ENCODE data around the gene NLGN4X. TPM values are rescaled to one million over a fixed set of nuclear protein-coding genes. Genes with fewer than 3 reads are reported as not detected.

NLGN4X gene
- total RNA-seq, 1 experiment from 2014 or later: not detected

DNA sequence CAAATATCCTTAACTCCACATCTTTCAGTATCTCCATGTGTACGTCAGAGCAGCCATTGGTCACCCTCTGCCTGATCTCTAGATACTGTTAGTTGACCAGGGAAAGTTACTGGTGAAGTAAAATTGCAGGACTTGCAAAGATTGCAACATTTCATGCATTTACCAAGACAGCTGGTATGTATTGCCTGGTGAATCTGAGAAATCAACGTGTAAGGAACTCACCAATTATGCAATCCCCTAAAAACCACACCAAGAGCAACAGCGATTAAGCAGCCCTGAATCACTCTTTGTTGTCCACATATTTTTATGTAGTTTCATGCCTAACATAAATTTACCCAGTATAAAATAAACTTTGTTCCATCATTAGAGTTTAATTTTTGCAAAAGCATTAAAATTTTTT is 271.2 kb downstream of the NLGN4X start:
- intact Hi-C loops (cut with micrococcal nuclease; ENCODE audit: unreplicated experiment) (no loop called here), in situ Hi-C loops (cut with HindIII; ENCODE audit: low pct_unique_long_range_greater_than_20kb, low sequenced_read_pairs) (no loop called here)
- Histone ChIP-seq H3K4me3 (ENCODE audit: low read depth in 2 of 2, low read length in 2 of 2) (no peak overlapping the region), H3K27me3 (ENCODE audit: control insufficient read depth, insufficient read depth, low read length) (no peaks in the 10 kb centered on the region), H3K9me3 (ENCODE audit: control insufficient read depth, insufficient read depth, low read depth, low read length) (no peaks in the 10 kb centered on the region), H3K36me3 (ENCODE audit: control insufficient read depth, insufficient read depth, low read length) (no peaks in the 10 kb centered on the region), H3K27ac (ENCODE audit: low read length) (no peak overlapping the region), H3K4me1 (ENCODE audit: control insufficient read depth, insufficient read depth, low read length) (no peaks in the 10 kb centered on the region)
- ChIA-PET POLR2A (no interaction called here), CTCF (no interaction called here)
- DNase-seq (ENCODE audit: low read depth, low spot score) (no peak), ATAC-seq (no peak)
- TF ChIP-seq, protein P1, sequence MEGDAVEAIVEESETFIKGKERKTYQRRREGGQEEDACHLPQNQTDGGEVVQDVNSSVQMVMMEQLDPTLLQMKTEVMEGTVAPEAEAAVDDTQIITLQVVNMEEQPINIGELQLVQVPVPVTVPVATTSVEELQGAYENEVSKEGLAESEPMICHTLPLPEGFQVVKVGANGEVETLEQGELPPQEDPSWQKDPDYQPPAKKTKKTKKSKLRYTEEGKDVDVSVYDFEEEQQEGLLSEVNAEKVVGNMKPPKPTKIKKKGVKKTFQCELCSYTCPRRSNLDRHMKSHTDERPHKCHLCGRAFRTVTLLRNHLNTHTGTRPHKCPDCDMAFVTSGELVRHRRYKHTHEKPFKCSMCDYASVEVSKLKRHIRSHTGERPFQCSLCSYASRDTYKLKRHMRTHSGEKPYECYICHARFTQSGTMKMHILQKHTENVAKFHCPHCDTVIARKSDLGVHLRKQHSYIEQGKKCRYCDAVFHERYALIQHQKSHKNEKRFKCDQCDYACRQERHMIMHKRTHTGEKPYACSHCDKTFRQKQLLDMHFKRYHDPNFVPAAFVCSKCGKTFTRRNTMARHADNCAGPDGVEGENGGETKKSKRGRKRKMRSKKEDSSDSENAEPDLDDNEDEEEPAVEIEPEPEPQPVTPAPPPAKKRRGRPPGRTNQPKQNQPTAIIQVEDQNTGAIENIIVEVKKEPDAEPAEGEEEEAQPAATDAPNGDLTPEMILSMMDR (IDR thresholded peaks at IDR 0.05): no peak
- no peak for TF ChIP-seq TCF7L2 (IDR thresholded peaks at IDR 0.05; ENCODE audit: low read depth, low read length)
- no TSS peak for BruUV-seq (replicated peaks)

DNA sequence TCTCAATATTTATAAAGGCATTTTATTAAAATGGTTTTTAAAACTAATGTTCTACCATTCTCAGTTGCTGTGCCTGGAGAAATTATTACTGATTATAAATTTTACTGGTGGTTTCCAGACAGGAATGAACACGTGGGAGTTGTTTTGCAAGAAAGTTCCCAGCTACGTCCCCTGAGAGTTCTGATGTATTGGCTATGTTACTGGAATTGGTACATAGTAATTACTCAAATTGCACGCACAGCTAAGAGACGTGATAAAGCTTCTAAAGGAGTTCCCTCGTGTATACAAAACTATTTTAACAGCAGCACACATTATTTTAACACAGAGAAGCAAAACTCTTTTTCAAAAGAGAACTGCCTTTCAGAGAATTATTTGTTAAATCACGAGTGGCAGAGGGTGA is 292.2 kb downstream of the NLGN4X start:
- no TSS peak for BruUV-seq (replicated peaks)
- ChIA-PET CTCF (no interaction called here), POLR2A (no interaction called here)
- in situ Hi-C loops (cut with HindIII; ENCODE audit: low pct_unique_long_range_greater_than_20kb, low sequenced_read_pairs): no loop called here
- Histone ChIP-seq H3K27me3 (ENCODE audit: control insufficient read depth, insufficient read depth, low read length) (no peaks in the 10 kb centered on the region), H3K36me3 (ENCODE audit: control insufficient read depth, insufficient read depth, low read length) (no peaks in the 10 kb centered on the region), H3K4me3 (ENCODE audit: low read depth in 2 of 2, low read length in 2 of 2) (no peak overlapping the region), H3K27ac (ENCODE audit: low read length) (no peak overlapping the region), H3K4me1 (ENCODE audit: control insufficient read depth, insufficient read depth, low read length) (no peaks in the 10 kb centered on the region), H3K9me3 (ENCODE audit: control insufficient read depth, insufficient read depth, low read depth, low read length) (no peaks in the 10 kb centered on the region)
- no peak for TF ChIP-seq SIN3A (IDR thresholded peaks at IDR 0.05; ENCODE audit: borderline replicate concordance, insufficient read depth, low read depth, low read length)
- TF ChIP-seq, protein P1 (IDR thresholded peaks at IDR 0.05): no peak
- no peak for TF ChIP-seq POLR2AphosphoS5 (IDR thresholded peaks at IDR 0.05; ENCODE audit: low read depth, low read length)
- TF ChIP-seq, protein P2, sequence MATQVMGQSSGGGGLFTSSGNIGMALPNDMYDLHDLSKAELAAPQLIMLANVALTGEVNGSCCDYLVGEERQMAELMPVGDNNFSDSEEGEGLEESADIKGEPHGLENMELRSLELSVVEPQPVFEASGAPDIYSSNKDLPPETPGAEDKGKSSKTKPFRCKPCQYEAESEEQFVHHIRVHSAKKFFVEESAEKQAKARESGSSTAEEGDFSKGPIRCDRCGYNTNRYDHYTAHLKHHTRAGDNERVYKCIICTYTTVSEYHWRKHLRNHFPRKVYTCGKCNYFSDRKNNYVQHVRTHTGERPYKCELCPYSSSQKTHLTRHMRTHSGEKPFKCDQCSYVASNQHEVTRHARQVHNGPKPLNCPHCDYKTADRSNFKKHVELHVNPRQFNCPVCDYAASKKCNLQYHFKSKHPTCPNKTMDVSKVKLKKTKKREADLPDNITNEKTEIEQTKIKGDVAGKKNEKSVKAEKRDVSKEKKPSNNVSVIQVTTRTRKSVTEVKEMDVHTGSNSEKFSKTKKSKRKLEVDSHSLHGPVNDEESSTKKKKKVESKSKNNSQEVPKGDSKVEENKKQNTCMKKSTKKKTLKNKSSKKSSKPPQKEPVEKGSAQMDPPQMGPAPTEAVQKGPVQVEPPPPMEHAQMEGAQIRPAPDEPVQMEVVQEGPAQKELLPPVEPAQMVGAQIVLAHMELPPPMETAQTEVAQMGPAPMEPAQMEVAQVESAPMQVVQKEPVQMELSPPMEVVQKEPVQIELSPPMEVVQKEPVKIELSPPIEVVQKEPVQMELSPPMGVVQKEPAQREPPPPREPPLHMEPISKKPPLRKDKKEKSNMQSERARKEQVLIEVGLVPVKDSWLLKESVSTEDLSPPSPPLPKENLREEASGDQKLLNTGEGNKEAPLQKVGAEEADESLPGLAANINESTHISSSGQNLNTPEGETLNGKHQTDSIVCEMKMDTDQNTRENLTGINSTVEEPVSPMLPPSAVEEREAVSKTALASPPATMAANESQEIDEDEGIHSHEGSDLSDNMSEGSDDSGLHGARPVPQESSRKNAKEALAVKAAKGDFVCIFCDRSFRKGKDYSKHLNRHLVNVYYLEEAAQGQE (IDR thresholded peaks at IDR 0.05; ENCODE audit: insufficient read depth in 1 of 2, low read depth in 2 of 2, low read length in 1 of 2): no peak
- TF ChIP-seq TCF7L2 (IDR thresholded peaks at IDR 0.05; ENCODE audit: low read depth, low read length): no peak
- no peak for DNase-seq (ENCODE audit: low read depth, low spot score)
- intact Hi-C loops (cut with micrococcal nuclease; ENCODE audit: unreplicated experiment): no loop called here
- ATAC-seq: no peak

DNA sequence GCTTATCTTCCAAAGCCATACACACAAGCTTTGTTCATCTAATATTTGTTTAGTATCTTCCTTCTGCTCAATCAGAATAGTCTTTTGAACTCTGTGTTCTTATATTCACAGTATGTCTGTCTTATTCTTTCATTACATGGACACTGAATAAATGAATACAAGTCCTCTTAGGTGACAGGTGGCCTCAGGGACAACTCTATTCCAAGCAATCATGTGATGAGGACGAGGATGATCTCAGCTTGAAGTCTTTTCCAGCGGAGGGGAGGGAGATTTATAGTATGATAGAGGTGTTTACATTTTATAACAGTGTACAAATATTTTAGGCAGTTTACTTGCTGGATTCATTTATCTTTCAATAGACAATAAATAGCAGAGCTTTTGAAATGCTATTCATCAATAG is 300.4 kb downstream of the NLGN4X start:
- DNase-seq (ENCODE audit: low read depth, low spot score) (no peak), ATAC-seq (no peak)
- TF ChIP-seq TCF7L2 (IDR thresholded peaks at IDR 0.05; ENCODE audit: low read depth, low read length): no peak
- TF ChIP-seq SIN3A (IDR thresholded peaks at IDR 0.05; ENCODE audit: borderline replicate concordance, insufficient read depth, low read depth, low read length): no peak
- TF ChIP-seq POLR2AphosphoS5 (IDR thresholded peaks at IDR 0.05; ENCODE audit: low read depth, low read length): no peak
- TF ChIP-seq, protein P1 (IDR thresholded peaks at IDR 0.05): no peak
- TF ChIP-seq, protein P2 (IDR thresholded peaks at IDR 0.05; ENCODE audit: insufficient read depth in 1 of 2, low read depth in 2 of 2, low read length in 1 of 2): no peak
- in situ Hi-C loops (cut with HindIII; ENCODE audit: low pct_unique_long_range_greater_than_20kb, low sequenced_read_pairs): no loop called here
- ChIA-PET POLR2A (no interaction called here), CTCF (no interaction called here)
- BruUV-seq (replicated peaks): no TSS peak
- no peak overlapping the region for H3K27ac ChIP-seq (ENCODE audit: low read length)
- intact Hi-C loops (cut with micrococcal nuclease; ENCODE audit: unreplicated experiment): no loop called here
- no peaks in the 10 kb centered on the region for H3K9me3 ChIP-seq (ENCODE audit: control insufficient read depth, insufficient read depth, low read depth, low read length)
- no peaks in the 10 kb centered on the region for H3K36me3 ChIP-seq (ENCODE audit: control insufficient read depth, insufficient read depth, low read length)
- H3K27me3 ChIP-seq (ENCODE audit: control insufficient read depth, insufficient read depth, low read length): no peaks in the 10 kb centered on the region
- no peaks in the 10 kb centered on the region for H3K4me1 ChIP-seq (ENCODE audit: control insufficient read depth, insufficient read depth, low read length)
- H3K4me3 ChIP-seq (ENCODE audit: low read depth in 2 of 2, low read length in 2 of 2): no peak overlapping the region
